Tibial nerve (tissue), 3 donors: ENCODE results near the gene KRT36.

Source experiments
- POLR2A ChIP-seq, 2 donors: fragments of 450-650 bp; IDR thresholded peaks; one replicate each; pipeline ENCODE4 v1.6.1; 2017; ENCODE audit warnings: antibody characterized with exemption in 2 of 2, mild to moderate bottlenecking in 2 of 2, moderate library complexity in 2 of 2
- TF ChIP-seq, protein P1 (sequence below), 5 experiments: fragments of 200-600 bp in 3 of 5; fragments of 450-650 bp in 2 of 5; sonication (generic) in 3 of 5; IDR thresholded peaks; one replicate each; pipeline ENCODE4 v1.5.1; 2016 to 2019; ENCODE audit warnings: antibody characterized with exemption in 5 of 5, mild to moderate bottlenecking in 3 of 5, moderate library complexity in 2 of 5

DNA sequence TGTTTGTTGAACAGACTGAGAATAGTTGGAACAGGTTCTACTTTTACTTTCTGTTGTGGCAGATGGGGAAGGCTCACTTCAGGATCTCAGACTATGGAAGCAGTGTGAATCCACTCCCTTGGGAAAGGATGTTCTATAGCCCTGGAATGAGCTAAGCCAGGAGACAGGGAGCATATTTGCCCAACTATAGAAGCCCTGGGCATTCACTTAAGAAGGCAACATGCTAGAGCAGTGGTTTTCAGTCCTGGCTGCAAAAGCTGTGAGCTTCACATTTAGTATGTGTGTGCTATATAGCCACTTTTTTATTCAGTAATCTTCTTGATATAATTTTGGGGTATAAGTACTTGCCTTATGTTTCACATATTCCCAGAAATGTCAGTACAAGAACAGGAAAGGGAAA, 21.4 kb downstream of the KRT36 start:
- TF ChIP-seq, protein P1, sequence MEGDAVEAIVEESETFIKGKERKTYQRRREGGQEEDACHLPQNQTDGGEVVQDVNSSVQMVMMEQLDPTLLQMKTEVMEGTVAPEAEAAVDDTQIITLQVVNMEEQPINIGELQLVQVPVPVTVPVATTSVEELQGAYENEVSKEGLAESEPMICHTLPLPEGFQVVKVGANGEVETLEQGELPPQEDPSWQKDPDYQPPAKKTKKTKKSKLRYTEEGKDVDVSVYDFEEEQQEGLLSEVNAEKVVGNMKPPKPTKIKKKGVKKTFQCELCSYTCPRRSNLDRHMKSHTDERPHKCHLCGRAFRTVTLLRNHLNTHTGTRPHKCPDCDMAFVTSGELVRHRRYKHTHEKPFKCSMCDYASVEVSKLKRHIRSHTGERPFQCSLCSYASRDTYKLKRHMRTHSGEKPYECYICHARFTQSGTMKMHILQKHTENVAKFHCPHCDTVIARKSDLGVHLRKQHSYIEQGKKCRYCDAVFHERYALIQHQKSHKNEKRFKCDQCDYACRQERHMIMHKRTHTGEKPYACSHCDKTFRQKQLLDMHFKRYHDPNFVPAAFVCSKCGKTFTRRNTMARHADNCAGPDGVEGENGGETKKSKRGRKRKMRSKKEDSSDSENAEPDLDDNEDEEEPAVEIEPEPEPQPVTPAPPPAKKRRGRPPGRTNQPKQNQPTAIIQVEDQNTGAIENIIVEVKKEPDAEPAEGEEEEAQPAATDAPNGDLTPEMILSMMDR (IDR thresholded peaks at IDR 0.05): no peak
- no peak for TF ChIP-seq POLR2A (IDR thresholded peaks at IDR 0.05)
